Thyroid gland (tissue), 4 donors: ENCODE results near the gene GATA3.

Experiments used
- POLR2A ChIP-seq, 2 donors: fragments of 450-650 bp; IDR thresholded peaks; one replicate each; pipeline ENCODE4 v1.6.1; 2017; ENCODE audit warnings: antibody characterized with exemption in 2 of 2, mild to moderate bottlenecking in 2 of 2, moderate library complexity in 1 of 2
- TF ChIP-seq, protein P1 (sequence below), 6 experiments: fragments of 200-600 bp in 3 of 6; fragments of 450-650 bp in 3 of 6; sonication (generic) in 3 of 6; IDR thresholded peaks; one replicate each; pipeline ENCODE4 v1.5.1; 2016 to 2019; ENCODE audit warnings: antibody characterized with exemption in 6 of 6, mild to moderate bottlenecking in 2 of 6, inconsistent platforms in 1 of 6, moderate library complexity in 1 of 6

DNA sequence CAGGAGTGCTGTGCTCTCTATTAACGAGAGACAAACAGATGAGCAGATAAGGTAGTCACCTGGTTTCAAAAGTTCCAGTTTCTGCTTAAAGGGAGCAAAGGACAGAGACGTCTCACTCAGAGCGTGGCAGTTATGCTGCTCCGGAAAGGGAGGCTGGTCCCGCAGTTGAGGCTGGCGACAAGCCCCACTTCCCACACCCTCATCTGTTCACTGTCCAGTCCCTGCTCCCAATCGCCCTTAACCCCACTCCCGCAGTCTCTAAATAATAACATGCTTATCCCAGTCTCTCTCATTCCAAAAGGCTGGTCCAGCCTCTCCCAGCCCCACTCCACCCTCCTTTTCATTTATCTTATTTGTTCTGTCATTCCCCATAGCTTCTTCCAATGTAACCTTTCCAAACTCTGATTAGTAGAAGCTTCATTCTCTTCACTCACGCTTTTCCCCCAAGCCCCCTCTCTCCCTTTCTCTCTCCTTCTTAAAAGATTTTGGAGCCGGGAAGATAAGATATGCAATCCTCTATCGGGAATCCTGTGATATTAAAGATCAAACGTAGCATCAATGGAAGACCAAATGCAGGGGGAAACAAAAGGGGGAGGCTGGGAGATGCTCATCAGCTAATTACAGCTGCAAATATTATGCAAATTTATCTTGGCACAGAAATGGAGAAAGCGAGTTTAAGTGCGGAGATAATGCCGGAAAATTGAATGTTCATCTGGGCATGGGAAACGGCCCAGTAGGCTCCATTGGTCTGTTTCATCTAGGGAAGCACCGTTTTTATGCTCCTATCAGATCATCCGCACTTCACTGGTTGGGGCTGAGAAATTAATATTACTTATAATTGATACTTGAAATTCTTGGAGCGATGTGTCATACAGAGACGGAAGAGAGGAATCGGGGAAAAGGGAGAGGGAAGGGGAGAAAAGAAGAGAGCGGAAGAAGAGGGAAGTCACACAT lies 16.3 kb upstream of the GATA3 start:
- TF ChIP-seq, protein P1, sequence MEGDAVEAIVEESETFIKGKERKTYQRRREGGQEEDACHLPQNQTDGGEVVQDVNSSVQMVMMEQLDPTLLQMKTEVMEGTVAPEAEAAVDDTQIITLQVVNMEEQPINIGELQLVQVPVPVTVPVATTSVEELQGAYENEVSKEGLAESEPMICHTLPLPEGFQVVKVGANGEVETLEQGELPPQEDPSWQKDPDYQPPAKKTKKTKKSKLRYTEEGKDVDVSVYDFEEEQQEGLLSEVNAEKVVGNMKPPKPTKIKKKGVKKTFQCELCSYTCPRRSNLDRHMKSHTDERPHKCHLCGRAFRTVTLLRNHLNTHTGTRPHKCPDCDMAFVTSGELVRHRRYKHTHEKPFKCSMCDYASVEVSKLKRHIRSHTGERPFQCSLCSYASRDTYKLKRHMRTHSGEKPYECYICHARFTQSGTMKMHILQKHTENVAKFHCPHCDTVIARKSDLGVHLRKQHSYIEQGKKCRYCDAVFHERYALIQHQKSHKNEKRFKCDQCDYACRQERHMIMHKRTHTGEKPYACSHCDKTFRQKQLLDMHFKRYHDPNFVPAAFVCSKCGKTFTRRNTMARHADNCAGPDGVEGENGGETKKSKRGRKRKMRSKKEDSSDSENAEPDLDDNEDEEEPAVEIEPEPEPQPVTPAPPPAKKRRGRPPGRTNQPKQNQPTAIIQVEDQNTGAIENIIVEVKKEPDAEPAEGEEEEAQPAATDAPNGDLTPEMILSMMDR (IDR thresholded peaks at IDR 0.05): no peak
- no peak for TF ChIP-seq POLR2A (IDR thresholded peaks at IDR 0.05)
